Stimulated activated CD8-positive, alpha-beta memory T cell treated with anti-CD3 and anti-CD28 coated beads, Interleukin-4, amount 100 ng/mL, for 4 hours (primary cell): ENCODE measurements around the gene LRRC8C.
"Not testable (repeated sequence)": the region's sequence is repeated elsewhere in the genome, so short reads cannot be mapped to it uniquely, and the experiment has no call there.

Experiments used
- DNase-seq, 2 donors: peaks; one replicate each; pipeline ENCODE4 v3.0.0-alpha.2; 2020; ENCODE audit warnings: low read depth in 2 of 2, low spot score in 1 of 2

LRRC8C gene

GRCh38 chr1:89632657-89633247, at the start of gene LRRC8C:
TSS of gene LRRC8C (plus strand) at chr1:89633120. CDS start at chr1:89686474, 53,354 bp downstream.
- DNase-seq, result peak; percentile 62 to 78

- DNase-seq, result no peak
Observed at GRCh38 chr1:89584211-89584610, 48.7 kb upstream of the LRRC8C start.

- no peak for DNase-seq
Observed at GRCh38 chr1:89584781-89585180, 48.1 kb upstream of the LRRC8C start.

- no peak for DNase-seq
Observed at GRCh38 chr1:89587729-89588161, 45.2 kb upstream of the LRRC8C start.

- DNase-seq, result no peak
Observed at GRCh38 chr1:89588480-89588879, 44.4 kb upstream of the LRRC8C start.

- no peak for DNase-seq
Observed at GRCh38 chr1:89589515-89589914, 43.4 kb upstream of the LRRC8C start.

- DNase-seq, result no peak
Observed at GRCh38 chr1:89590341-89591080, 42.4 kb upstream of the LRRC8C start.

- DNase-seq, result not testable (repeated sequence)
Observed at GRCh38 chr1:89592861-89593302, 40.0 kb upstream of the LRRC8C start.

- DNase-seq, result no peak
Observed at GRCh38 chr1:89594096-89594740, 38.7 kb upstream of the LRRC8C start.

- no peak for DNase-seq
Observed at GRCh38 chr1:89596698-89597097, 36.2 kb upstream of the LRRC8C start.

GRCh38 chr1:89598450-89599331, 34.2 kb upstream of the LRRC8C start:
- no peak for DNase-seq

GRCh38 chr1:89599332-89599630, 33.6 kb upstream of the LRRC8C start:
- DNase-seq, result no peak

- no peak for DNase-seq
Observed at GRCh38 chr1:89600451-89601224, 32.3 kb upstream of the LRRC8C start.

GRCh38 chr1:89602871-89603404, 30.0 kb upstream of the LRRC8C start:
- DNase-seq, result peak in 1 of 2 donors; percentile 18

GRCh38 chr1:89603651-89604413, 29.1 kb upstream of the LRRC8C start:
- DNase-seq, result peak in 1 of 2 donors; percentile 29

GRCh38 chr1:89604414-89604735, 28.5 kb upstream of the LRRC8C start:
- no peak for DNase-seq

- no peak for DNase-seq
Observed at GRCh38 chr1:89605692-89606091, 27.2 kb upstream of the LRRC8C start.

GRCh38 chr1:89606227-89606980, 26.5 kb upstream of the LRRC8C start:
- DNase-seq, result no peak

GRCh38 chr1:89607156-89607555, 25.8 kb upstream of the LRRC8C start:
- DNase-seq, result no peak
